SK-N-SH (cell line): Measurements from ENCODE around the gene NRDE2. TPM values are rescaled to one million over a fixed set of nuclear protein-coding genes. Genes with fewer than 3 reads are reported as not detected.

Experiments used
- CTCF ChIA-PET: fragments of 300-600, 350-600 bp; formaldehyde crosslinking; extraction: SDS; loops from one replicate; lab custom pipeline; 2021; lab: Yijun Ruan, JAX
- POLR2A ChIA-PET: fragments of 350-600 bp; sonication (Branson Sonifier 250); formaldehyde crosslinking; extraction: SDS; loops from one replicate; lab custom pipeline; 2020; ENCODE audit warnings: antibody characterized with exemption, inconsistent platforms; lab: Yijun Ruan, JAX
- DNase-seq: peaks from one replicate; pipeline ENCODE4 v3.0.0; 2012
- H2AFZ ChIP-seq: fragments of 200-600 bp; sonication (generic); 2 replicates; pipeline ENCODE4 v1.8.1; 2016; ENCODE audit warnings: antibody characterized with exemption, mild to moderate bottlenecking, low read depth
- H3F3A ChIP-seq: fragments of 200-600 bp; sonication (generic); replicated peaks from 2 replicates; pipeline ENCODE3; 2016; ENCODE audit warnings: antibody characterized with exemption, mild to moderate bottlenecking; ENCODE audit not compliant: insufficient read depth
- H3K27ac ChIP-seq, 2 experiments: fragments of 200-500 bp in 1 of 2; fragments of 200-600 bp in 1 of 2; sonication (Bioruptor generic) in 1 of 2; sonication (generic), shearing (Covaris generic) in 1 of 2; 2 replicates each; pipeline versions ENCODE4 v1.5.1 to v1.6.1; 2014 to 2016; ENCODE audit warnings: low read depth in 2 of 2, inconsistent platforms in 1 of 2, low read length in 1 of 2, mild to moderate bottlenecking in 1 of 2, mixed read lengths in 1 of 2
- H3K27me3 ChIP-seq: fragments of 200-600 bp; sonication (generic), shearing (Covaris generic); 2 replicates; pipeline ENCODE4 v1.6.1; 2016; ENCODE audit warnings: mixed run types; ENCODE audit not compliant: insufficient read depth
- H3K36me3 ChIP-seq, 2 experiments: fragments of 200-500 bp in 1 of 2; fragments of 200-600 bp in 1 of 2; sonication (Bioruptor generic) in 1 of 2; sonication (generic) in 1 of 2; replicated peaks in 1 of 2; 2 replicates each; pipeline versions ENCODE3 to v1.5.1; 2014 to 2016; ENCODE audit warnings: low read length in 1 of 2, mild to moderate bottlenecking in 1 of 2; ENCODE audit not compliant: insufficient read depth in 2 of 2, control insufficient read depth in 1 of 2
- H3K4me1 ChIP-seq, 2 experiments: fragments of 200-500 bp in 1 of 2; fragments of 200-600 bp in 1 of 2; sonication (Bioruptor generic) in 1 of 2; sonication (generic), shearing (Covaris generic) in 1 of 2; 2 replicates each; pipeline versions ENCODE4 v1.5.1 to v1.6.1; 2014 to 2016; ENCODE audit warnings: low read depth in 1 of 2, low read length in 1 of 2, mixed run types in 1 of 2; ENCODE audit not compliant: insufficient read depth in 2 of 2, control insufficient read depth in 1 of 2
- H3K4me2 ChIP-seq: fragments of 200-600 bp; sonication (generic), shearing (Covaris generic); 2 replicates; pipeline ENCODE4 v1.6.1; 2017; ENCODE audit warnings: mixed run types
- H3K4me3 ChIP-seq, 2 experiments: fragments of 200-500 bp in 1 of 2; fragments of 200-600 bp in 1 of 2; sonication (Bioruptor generic) in 1 of 2; sonication (generic), shearing (Covaris generic) in 1 of 2; 2 replicates each; pipeline versions ENCODE4 v1.5.1 to v1.8.1; 2014 to 2016; ENCODE audit warnings: low read depth in 2 of 2, inconsistent platforms in 1 of 2, low read length in 1 of 2, mild to moderate bottlenecking in 1 of 2, mixed read lengths in 1 of 2, moderate library complexity in 1 of 2
- H3K79me2 ChIP-seq: fragments of 200-600 bp; sonication (generic); 2 replicates; pipeline ENCODE4 v1.8.1; 2017; ENCODE audit warnings: mild to moderate bottlenecking; ENCODE audit not compliant: insufficient read depth
- H3K9ac ChIP-seq: fragments of 200-600 bp; sonication (generic); 2 replicates; pipeline ENCODE4 v1.6.1; 2017; ENCODE audit warnings: mixed run types
- H3K9me2 ChIP-seq: fragments of 200-600 bp; sonication (generic); 2 replicates; pipeline ENCODE4 v1.6.1; 2017; ENCODE audit warnings: mixed run types
- H3K9me3 ChIP-seq: fragments of 200-600 bp; sonication (generic); 2 replicates; pipeline ENCODE4 v1.6.1; 2017; ENCODE audit warnings: mixed run types, mild to moderate bottlenecking, moderate library complexity
- H4K20me1 ChIP-seq: fragments of 200-600 bp; sonication (generic); 2 replicates; pipeline ENCODE4 v1.6.1; 2017; ENCODE audit warnings: mild to moderate bottlenecking, mixed run types; ENCODE audit not compliant: insufficient read depth
- CHD2 ChIP-seq: fragments of 150-350 bp; IDR thresholded peaks from 2 replicates; pipeline ENCODE4 v1.6.1; 2018; ENCODE audit warnings: low read length; ENCODE audit not compliant: partially characterized antibody
- ELF1 ChIP-seq: IDR thresholded peaks from 2 replicates; pipeline ENCODE4 v1.4.0; 2012
- JUND ChIP-seq: IDR thresholded peaks from 2 replicates; pipeline ENCODE4 v1.4.0; 2012
- PBX3 ChIP-seq: IDR thresholded peaks from 2 replicates; pipeline ENCODE4; 2012
- RAD21 ChIP-seq: IDR thresholded peaks from 2 replicates; pipeline ENCODE4 v1.6.1; 2012; ENCODE audit warnings: mild to moderate bottlenecking, low read length
- RCOR1 ChIP-seq: fragments of 150-350 bp; IDR thresholded peaks from 2 replicates; pipeline ENCODE4 v1.6.1; 2017; ENCODE audit warnings: antibody characterized with exemption, low read length
- REST ChIP-seq: IDR thresholded peaks from 2 replicates; pipeline ENCODE4 v1.6.1; 2012; ENCODE audit warnings: mild to moderate bottlenecking, low read depth, low read length, moderate library complexity
- RFX5 ChIP-seq: IDR thresholded peaks from 2 replicates; pipeline ENCODE4 v1.6.1; 2012; ENCODE audit warnings: mild to moderate bottlenecking, improper control_type of control experiment, low read length
- SMC3 ChIP-seq: IDR thresholded peaks from 2 replicates; pipeline ENCODE4 v1.6.1; 2012; ENCODE audit warnings: low read depth, low read length, improper control_type of control experiment
- TEAD4 ChIP-seq: IDR thresholded peaks from 2 replicates; pipeline ENCODE4 v1.4.0; 2012; ENCODE audit warnings: mild to moderate bottlenecking, borderline replicate concordance; ENCODE audit not compliant: insufficient read depth
- USF1 ChIP-seq: IDR thresholded peaks from 2 replicates; pipeline ENCODE4 v1.4.0; 2012; ENCODE audit warnings: low read depth, borderline replicate concordance
- USF2 ChIP-seq: fragments of 150-350 bp; IDR thresholded peaks from 2 replicates; pipeline ENCODE4 v1.6.1; 2017; ENCODE audit warnings: antibody characterized with exemption, low read length, low read depth, borderline replicate concordance
- YY1 ChIP-seq: IDR thresholded peaks from 2 replicates; pipeline ENCODE4 v1.4.0; 2012; ENCODE audit warnings: low read depth, mild to moderate bottlenecking
- WGBS: methylation state at CpG from one replicate; pipeline ENCODE4 v1.1.6; 2017; ENCODE audit warnings: low lambda C conversion rate; 5-methylcytosine and 5-hydroxymethylcytosine counted together
- polyA plus RNA-seq, 3 experiments: library from polyadenylated mRNA; depleted of rRNA; stranded (reverse); fragments of >200 nt; gene quantifications; 2 replicates each; pipeline ENCODE4 v1.2.3, GENCODE V29; 2012

The NRDE2 gene
- polyA plus RNA-seq, 1 of the 3 experiments (the other 2 are of a cell fraction), result 11.3 TPM

- no peak for TF ChIP-seq PBX3
Measured at GRCh38 chr14:90356925-90357324, 25.2 kb upstream of the NRDE2 start (continued).

- ChIA-PET POLR2A (interaction anchor here (0.6 kb wide), 1 partner anchor 8 kb away, joined by 4 read pairs; no protein-coding TSS in a partner anchor), CTCF (interaction anchor here (0.7 to 1.1 kb wide), 2 partner anchors 341 to 1477 kb away, joined by 3 read pairs; no protein-coding TSS in a partner anchor)
- Histone ChIP-seq H3F3A (no peaks in the 10 kb centered on the region), H3K9me2 (no peaks in the 10 kb centered on the region), H3K4me3 (no peak overlapping the region), H2AFZ (no peak overlapping the region), H3K4me2 (no peak overlapping the region), H3K27me3 (no peaks in the 10 kb centered on the region; the same call in 1 of the 2 replicates), H3K79me2 (no peaks in the 10 kb centered on the region), H3K9me3 (no peaks in the 10 kb centered on the region), H4K20me1 (no peaks in the 10 kb centered on the region), H3K36me3 (no peaks in the 10 kb centered on the region), H3K27ac (no peak overlapping the region), H3K9ac (no peak overlapping the region), H3K4me1 (peaks cover 0 to 8% of the 10 kb centered on the region in 2 experiments; a peak in 1 of 4 replicates)
- 71% methylated on average over 8 of the region's 8 CpGs for WGBS
- no peak for DNase-seq
- no peak for TF ChIP-seq RFX5
Measured at GRCh38 chr14:90355540-90356518, 24.1 kb upstream of the NRDE2 start.

- Histone ChIP-seq H3K4me2 (no peak overlapping the region), H4K20me1 (no peaks in the 10 kb centered on the region)
- TF ChIP-seq USF2 (no peak), YY1 (no peak), CHD2 (no peak), SMC3 (no peak), ELF1 (no peak), RCOR1 (no peak), USF1 (no peak), RAD21 (no peak), TEAD4 (no peak), REST (no peak), JUND (no peak)
- TF ChIP-seq, all 33 proteins: peak for 0
- ChIA-PET CTCF (interaction anchor here (0.7 to 1.1 kb wide), 2 partner anchors 342 to 1476 kb away, joined by 3 read pairs; no protein-coding TSS in a partner anchor), POLR2A (no interaction called here)
- no peaks in the 10 kb centered on the region for H3K9me3 ChIP-seq
- H3K36me3 ChIP-seq, result no peaks in the 10 kb centered on the region
- WGBS, result 77% methylated on average over 12 of the region's 16 CpGs
- no peaks in the 10 kb centered on the region for H3F3A ChIP-seq
- no peak overlapping the region for H3K4me3 ChIP-seq
- H3K27me3 ChIP-seq, result no peaks in the 10 kb centered on the region; the same call in 1 of the 2 replicates
- no peak overlapping the region for H3K27ac ChIP-seq
- H3K79me2 ChIP-seq, result no peaks in the 10 kb centered on the region
- peaks cover 0 to 8% of the 10 kb centered on the region in 2 experiments; a peak in 1 of 4 replicates for H3K4me1 ChIP-seq
- H3K9ac ChIP-seq, result no peak overlapping the region
- no peaks in the 10 kb centered on the region for H3K9me2 ChIP-seq
- no peak for DNase-seq
- no peak overlapping the region for H2AFZ ChIP-seq
Measured at GRCh38 chr14:90354551-90355298, 23.0 kb upstream of the NRDE2 start.
